HepG2 (cell line): ENCODE results near the gene FRMD3. TPM values are rescaled to one million over a fixed set of nuclear protein-coding genes. Genes with fewer than 3 reads are reported as not detected.

Experiments
- CHD4 ChIP-seq: fragments of 200-600 bp; sonication (generic); IDR thresholded peaks from 2 replicates; pipeline ENCODE4 v1.7.0; 2017; ENCODE audit warnings: mild to moderate bottlenecking, low read length, borderline replicate concordance
- CREB1 ChIP-seq, 2 experiments: fragments of 450-650 bp in 1 of 2; IDR thresholded peaks; 2 replicates each; pipeline ENCODE4 v1.6.1; 2016 to 2017; ENCODE audit warnings: control low read depth in 1 of 2, mild to moderate bottlenecking in 1 of 2, missing compliant biosample characterization in 1 of 2, missing genetic modification characterization in 1 of 2
- EP300 ChIP-seq, 3 experiments: sonication (generic) in 1 of 3; formaldehyde crosslinking in 1 of 3; IDR thresholded peaks; 2 replicates each; pipeline versions ENCODE4 v1.5.1 to v1.6.1; 2011 to 2020; ENCODE audit warnings: low read depth in 2 of 3, low read length in 2 of 3, borderline replicate concordance in 1 of 3, improper control_type of control experiment in 1 of 3, mild to moderate bottlenecking in 1 of 3, missing genetic modification reagents in 1 of 3, moderate library complexity in 1 of 3
- HHEX ChIP-seq: IDR thresholded peaks from 2 replicates; pipeline ENCODE4 v1.6.1; 2016; ENCODE audit warnings: control low read depth
- MED13 ChIP-seq: sonication (generic); formaldehyde crosslinking; IDR thresholded peaks from 2 replicates; pipeline ENCODE4 v1.5.0; 2020; ENCODE audit warnings: missing genetic modification reagents
- RFX3 ChIP-seq: IDR thresholded peaks from 2 replicates; pipeline ENCODE4 v1.6.1; 2016; ENCODE audit warnings: missing biosample characterization, missing genetic modification reagents
- SALL1 ChIP-seq: sonication (generic); formaldehyde crosslinking; IDR thresholded peaks from 2 replicates; pipeline ENCODE4 v1.8.0; 2022; ENCODE audit warnings: mild to moderate bottlenecking, missing genetic modification reagents
- SAP130 ChIP-seq: IDR thresholded peaks from 2 replicates; pipeline ENCODE4 v1.6.1; 2016; ENCODE audit warnings: low read depth
- SUZ12 ChIP-seq: fragments of 150-350 bp; IDR thresholded peaks from 2 replicates; pipeline ENCODE4 v1.6.1; 2014; ENCODE audit warnings: low read depth, low read length
- YY1 ChIP-seq: IDR thresholded peaks from 2 replicates; pipeline ENCODE4 v1.6.1; 2011; ENCODE audit warnings: low read length, low read depth, moderate library complexity, mild to moderate bottlenecking; ENCODE audit not compliant: insufficient read depth, insufficient replicate concordance
- ZBTB1 ChIP-seq: sonication (generic); formaldehyde crosslinking; IDR thresholded peaks from 2 replicates; pipeline ENCODE4 v1.4.0; 2020; ENCODE audit warnings: missing genetic modification reagents, borderline replicate concordance
- ZFAT ChIP-seq: sonication (generic); formaldehyde crosslinking; conservative IDR thresholded peaks from 2 replicates; pipeline ENCODE4 v1.8.1; 2023; ENCODE audit warnings: missing genetic modification reagents, inconsistent platforms
- ZNF678 ChIP-seq: sonication (generic); formaldehyde crosslinking; IDR thresholded peaks from 2 replicates; pipeline ENCODE4 v1.4.0; 2020; ENCODE audit warnings: mild to moderate bottlenecking, missing genetic modification reagents
- ZNF816 ChIP-seq: sonication (generic); formaldehyde crosslinking; IDR thresholded peaks from 2 replicates; pipeline ENCODE4 v1.8.0; 2022; ENCODE audit warnings: missing genetic modification reagents, mild to moderate bottlenecking, borderline replicate concordance
- ZSCAN9 ChIP-seq: IDR thresholded peaks from 2 replicates; pipeline ENCODE4 v1.6.1; 2016; ENCODE audit warnings: borderline replicate concordance
- polyA plus RNA-seq, 8 experiments: library from polyadenylated mRNA; depleted of rRNA in 3 of 8; stranded (reverse) in 7 of 8; unstranded in 1 of 8; fragments of >200 nt; fragmentation: Illumina TruSeq in 4 of 8; extraction: Trizol in 4 of 8; gene quantifications; 2 replicates each; pipeline versions ENCODE4 v1.2.1 to v1.2.3, GENCODE V29; 2011 to 2016; ENCODE audit warnings: low read depth in 4 of 8, missing spikeins in 1 of 8, mixed read lengths in 1 of 8; ENCODE audit not compliant: insufficient read depth in 1 of 8
- total RNA-seq, 5 experiments: library from RNA; depleted of rRNA; stranded (reverse); fragments of >200 nt; fragmentation: Illumina TruSeq; extraction: Trizol; gene quantifications; 2 replicates each; pipeline ENCODE4 v1.2.3, GENCODE V29; 2016; ENCODE audit warnings: low read depth in 1 of 5
- TF ChIP-seq, protein P1 (sequence below): sonication (generic); formaldehyde crosslinking; IDR thresholded peaks from 2 replicates; pipeline ENCODE4 v1.4.0; 2020; ENCODE audit warnings: mild to moderate bottlenecking, missing genetic modification reagents
- TF ChIP-seq, protein P2 (sequence below): IDR thresholded peaks from 2 replicates; pipeline ENCODE4 v1.6.1; 2016; ENCODE audit warnings: missing genetic modification reagents, missing compliant biosample characterization
- TF ChIP-seq, protein P3 (sequence below): sonication (generic); formaldehyde crosslinking; IDR thresholded peaks from 2 replicates; pipeline ENCODE4 v1.4.0; 2020; ENCODE audit warnings: missing genetic modification reagents, borderline replicate concordance
- TF ChIP-seq, protein P4 (sequence below): sonication (generic); formaldehyde crosslinking; IDR thresholded peaks from 2 replicates; pipeline ENCODE4 v1.4.0; 2020; ENCODE audit warnings: missing genetic modification reagents

The FRMD3 gene
- total and polyA plus RNA-seq, 2 of the 13 experiments (the other 11 are each of a cell fraction or from before 2014, with no cell fraction given) = 3.2 to 7.7 TPM

DNA sequence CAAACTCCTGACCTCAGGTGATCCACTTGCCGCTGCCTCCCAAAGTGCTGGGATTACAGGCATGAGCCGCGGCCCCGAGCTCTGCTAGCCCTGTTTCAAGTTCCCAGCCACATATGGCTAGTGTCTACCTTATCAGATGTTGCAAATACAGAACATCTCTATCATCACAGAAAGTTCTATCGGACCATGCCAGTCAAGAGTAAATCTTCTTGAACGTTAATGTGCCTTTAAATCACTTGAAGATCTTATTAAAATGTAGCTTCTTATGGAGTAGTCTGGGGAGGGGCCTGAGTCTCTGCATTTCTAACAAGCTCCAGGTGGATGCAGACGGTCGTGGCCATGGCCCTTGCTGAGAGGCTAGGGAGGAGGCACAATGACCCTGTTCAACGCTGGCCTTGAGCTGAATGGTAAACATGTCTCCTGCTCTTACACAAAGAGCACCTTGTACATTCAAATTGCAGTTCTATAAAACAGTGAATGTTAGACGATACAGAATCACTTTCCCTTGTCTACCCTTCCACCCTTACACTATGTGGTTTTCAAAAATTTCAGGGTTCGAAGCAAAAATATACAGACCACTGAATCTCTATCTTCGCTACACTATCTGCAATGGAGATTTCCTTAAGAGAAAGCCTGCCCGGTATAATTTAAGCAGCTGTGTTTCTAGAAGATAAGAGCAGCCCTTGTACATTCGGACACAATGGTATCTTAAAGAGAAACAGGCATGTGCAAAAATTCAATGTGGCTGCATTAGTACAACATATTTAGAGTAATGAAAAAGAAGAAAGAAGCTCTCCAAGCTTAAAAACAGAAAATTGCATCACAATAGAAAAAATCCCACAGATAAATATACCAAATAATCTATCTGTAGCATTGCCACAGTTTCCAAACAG, 114.1 kb downstream of the FRMD3 start (continued):
- TF ChIP-seq, protein P1, sequence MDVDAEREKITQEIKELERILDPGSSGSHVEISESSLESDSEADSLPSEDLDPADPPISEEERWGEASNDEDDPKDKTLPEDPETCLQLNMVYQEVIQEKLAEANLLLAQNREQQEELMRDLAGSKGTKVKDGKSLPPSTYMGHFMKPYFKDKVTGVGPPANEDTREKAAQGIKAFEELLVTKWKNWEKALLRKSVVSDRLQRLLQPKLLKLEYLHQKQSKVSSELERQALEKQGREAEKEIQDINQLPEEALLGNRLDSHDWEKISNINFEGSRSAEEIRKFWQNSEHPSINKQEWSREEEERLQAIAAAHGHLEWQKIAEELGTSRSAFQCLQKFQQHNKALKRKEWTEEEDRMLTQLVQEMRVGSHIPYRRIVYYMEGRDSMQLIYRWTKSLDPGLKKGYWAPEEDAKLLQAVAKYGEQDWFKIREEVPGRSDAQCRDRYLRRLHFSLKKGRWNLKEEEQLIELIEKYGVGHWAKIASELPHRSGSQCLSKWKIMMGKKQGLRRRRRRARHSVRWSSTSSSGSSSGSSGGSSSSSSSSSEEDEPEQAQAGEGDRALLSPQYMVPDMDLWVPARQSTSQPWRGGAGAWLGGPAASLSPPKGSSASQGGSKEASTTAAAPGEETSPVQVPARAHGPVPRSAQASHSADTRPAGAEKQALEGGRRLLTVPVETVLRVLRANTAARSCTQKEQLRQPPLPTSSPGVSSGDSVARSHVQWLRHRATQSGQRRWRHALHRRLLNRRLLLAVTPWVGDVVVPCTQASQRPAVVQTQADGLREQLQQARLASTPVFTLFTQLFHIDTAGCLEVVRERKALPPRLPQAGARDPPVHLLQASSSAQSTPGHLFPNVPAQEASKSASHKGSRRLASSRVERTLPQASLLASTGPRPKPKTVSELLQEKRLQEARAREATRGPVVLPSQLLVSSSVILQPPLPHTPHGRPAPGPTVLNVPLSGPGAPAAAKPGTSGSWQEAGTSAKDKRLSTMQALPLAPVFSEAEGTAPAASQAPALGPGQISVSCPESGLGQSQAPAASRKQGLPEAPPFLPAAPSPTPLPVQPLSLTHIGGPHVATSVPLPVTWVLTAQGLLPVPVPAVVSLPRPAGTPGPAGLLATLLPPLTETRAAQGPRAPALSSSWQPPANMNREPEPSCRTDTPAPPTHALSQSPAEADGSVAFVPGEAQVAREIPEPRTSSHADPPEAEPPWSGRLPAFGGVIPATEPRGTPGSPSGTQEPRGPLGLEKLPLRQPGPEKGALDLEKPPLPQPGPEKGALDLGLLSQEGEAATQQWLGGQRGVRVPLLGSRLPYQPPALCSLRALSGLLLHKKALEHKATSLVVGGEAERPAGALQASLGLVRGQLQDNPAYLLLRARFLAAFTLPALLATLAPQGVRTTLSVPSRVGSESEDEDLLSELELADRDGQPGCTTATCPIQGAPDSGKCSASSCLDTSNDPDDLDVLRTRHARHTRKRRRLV = peak; percentile 79
- TF ChIP-seq MED13 (CRISPR knock-in tag) = no peak
- peak; percentile 54 for TF ChIP-seq SAP130 (CRISPR knock-in tag)
- peak; percentile 63; the same call in 1 of the 2 replicates for TF ChIP-seq ZNF816 (CRISPR knock-in tag)
- TF ChIP-seq CREB1 (IDR thresholded peaks at IDR 0.05) = no peak
- 0 out of 2 replicates have a peak, but pooled peaks have one; percentile 23 for TF ChIP-seq CREB1 (CRISPR knock-in tag; IDR thresholded peaks at IDR 0.05)
- 0 out of 2 replicates have a peak, but pooled peaks have one; percentile 20 for TF ChIP-seq ZSCAN9 (CRISPR knock-in tag)
- no peak for TF ChIP-seq RFX3 (CRISPR knock-in tag)
- peak; percentile 58 for TF ChIP-seq YY1
- TF ChIP-seq, protein P2, sequence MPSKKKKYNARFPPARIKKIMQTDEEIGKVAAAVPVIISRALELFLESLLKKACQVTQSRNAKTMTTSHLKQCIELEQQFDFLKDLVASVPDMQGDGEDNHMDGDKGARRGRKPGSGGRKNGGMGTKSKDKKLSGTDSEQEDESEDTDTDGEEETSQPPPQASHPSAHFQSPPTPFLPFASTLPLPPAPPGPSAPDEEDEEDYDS (CRISPR knock-in tag) = peak; percentile 31; the same call in 1 of the 2 replicates
- TF ChIP-seq SUZ12 = no peak
- peak; percentile 52; the same call in 1 of the 2 replicates for TF ChIP-seq CHD4
- TF ChIP-seq ZBTB1 = no peak
- no peak for TF ChIP-seq ZFAT (CRISPR knock-in tag)
- TF ChIP-seq, protein P3, sequence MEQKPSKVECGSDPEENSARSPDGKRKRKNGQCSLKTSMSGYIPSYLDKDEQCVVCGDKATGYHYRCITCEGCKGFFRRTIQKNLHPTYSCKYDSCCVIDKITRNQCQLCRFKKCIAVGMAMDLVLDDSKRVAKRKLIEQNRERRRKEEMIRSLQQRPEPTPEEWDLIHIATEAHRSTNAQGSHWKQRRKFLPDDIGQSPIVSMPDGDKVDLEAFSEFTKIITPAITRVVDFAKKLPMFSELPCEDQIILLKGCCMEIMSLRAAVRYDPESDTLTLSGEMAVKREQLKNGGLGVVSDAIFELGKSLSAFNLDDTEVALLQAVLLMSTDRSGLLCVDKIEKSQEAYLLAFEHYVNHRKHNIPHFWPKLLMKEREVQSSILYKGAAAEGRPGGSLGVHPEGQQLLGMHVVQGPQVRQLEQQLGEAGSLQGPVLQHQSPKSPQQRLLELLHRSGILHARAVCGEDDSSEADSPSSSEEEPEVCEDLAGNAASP (CRISPR knock-in tag) = 0 out of 2 replicates have a peak, but pooled peaks have one; percentile 5
- peak in 1 of 2 experiments; percentile 77; a peak in 2 of 4 replicates for TF ChIP-seq EP300 (IDR thresholded peaks at IDR 0.05; ENCODE audit: low read depth in 2 of 2, low read length in 2 of 2)
- TF ChIP-seq EP300 (CRISPR knock-in tag; IDR thresholded peaks at IDR 0.05; ENCODE audit: borderline replicate concordance) = no peak; the same call in 1 of the 2 replicates
- no peak for TF ChIP-seq HHEX (CRISPR knock-in tag)
- peak; percentile 87 for TF ChIP-seq SALL1
- TF ChIP-seq, protein P4, sequence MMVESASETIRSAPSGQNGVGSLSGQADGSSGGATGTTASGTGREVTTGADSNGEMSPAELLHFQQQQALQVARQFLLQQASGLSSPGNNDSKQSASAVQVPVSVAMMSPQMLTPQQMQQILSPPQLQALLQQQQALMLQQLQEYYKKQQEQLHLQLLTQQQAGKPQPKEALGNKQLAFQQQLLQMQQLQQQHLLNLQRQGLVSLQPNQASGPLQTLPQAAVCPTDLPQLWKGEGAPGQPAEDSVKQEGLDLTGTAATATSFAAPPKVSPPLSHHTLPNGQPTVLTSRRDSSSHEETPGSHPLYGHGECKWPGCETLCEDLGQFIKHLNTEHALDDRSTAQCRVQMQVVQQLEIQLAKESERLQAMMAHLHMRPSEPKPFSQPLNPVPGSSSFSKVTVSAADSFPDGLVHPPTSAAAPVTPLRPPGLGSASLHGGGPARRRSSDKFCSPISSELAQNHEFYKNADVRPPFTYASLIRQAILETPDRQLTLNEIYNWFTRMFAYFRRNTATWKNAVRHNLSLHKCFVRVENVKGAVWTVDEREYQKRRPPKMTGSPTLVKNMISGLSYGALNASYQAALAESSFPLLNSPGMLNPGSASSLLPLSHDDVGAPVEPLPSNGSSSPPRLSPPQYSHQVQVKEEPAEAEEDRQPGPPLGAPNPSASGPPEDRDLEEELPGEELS (CRISPR knock-in tag) = peak; percentile 83
- no peak for TF ChIP-seq ZNF678 (CRISPR knock-in tag)
